ENCODE data around the gene JUNB.
A peak's percentile ranks its signal among the peaks of the same experiment; 100 is the strongest.
"Not testable (repeated sequence)": the region's sequence is repeated elsewhere in the genome, so short reads cannot be mapped to it uniquely, and the experiment has no call there.

The JUNB gene

GRCh38 chr19:12804051-12804450 lies 12.8 kb downstream of the JUNB start:
- DNase-seq, result no peak

- peak; percentile 86 to 89 for DNase-seq
Observed at GRCh38 chr19:12806242-12807081, 15.2 kb downstream of the JUNB start, which contains the start of gene RNASEH2A. Gene RNASEH2A (plus strand): TSS chr19:12806584. CDS start chr19:12806674, 90 bp downstream.

- DNase-seq, result no peak
Observed at GRCh38 chr19:12815088-12815487, 23.8 kb downstream of the JUNB start.

GRCh38 chr19:12817188-12817587 lies 25.9 kb downstream of the JUNB start:
- DNase-seq, result not testable (repeated sequence)

- DNase-seq, result not testable (repeated sequence)
Observed at GRCh38 chr19:12817810-12818209, 26.5 kb downstream of the JUNB start.

- no peak for DNase-seq
Observed at GRCh38 chr19:12821761-12822160, 30.5 kb downstream of the JUNB start.

- DNase-seq, result no peak
Observed at GRCh38 chr19:12825254-12826131, 34.2 kb downstream of the JUNB start.

- no peak for DNase-seq
Observed at GRCh38 chr19:12828494-12828893, 37.2 kb downstream of the JUNB start.

GRCh38 chr19:12833418-12833737 lies 42.1 kb downstream of the JUNB start:
- DNase-seq, result no peak

GRCh38 chr19:12833738-12834565 lies 42.7 kb downstream of the JUNB start:
- no peak for DNase-seq

- DNase-seq, result no peak
Observed at GRCh38 chr19:12834566-12834943, 43.3 kb downstream of the JUNB start, which contains the start of gene RTBDN. Gene RTBDN (minus strand): TSS chr19:12834579. CDS start chr19:12829979, 4,600 bp downstream.

- DNase-seq, result no peak
Observed at GRCh38 chr19:12834976-12835757, 43.9 kb downstream of the JUNB start.

GRCh38 chr19:12836529-12836863 lies 45.2 kb downstream of the JUNB start:
- no peak for DNase-seq

- no peak for DNase-seq
Observed at GRCh38 chr19:12837225-12837624, 45.9 kb downstream of the JUNB start.

GRCh38 chr19:12838182-12838885 lies 47.0 kb downstream of the JUNB start, which contains the start of gene MAST1:
Gene MAST1 (plus strand): TSS chr19:12838515. CDS start chr19:12838573, 58 bp downstream.
- no peak for DNase-seq

GRCh38 chr19:12838886-12839756 lies 47.8 kb downstream of the JUNB start:
- no peak for DNase-seq

GRCh38 chr19:12840091-12841079 lies 49.1 kb downstream of the JUNB start:
- no peak for DNase-seq

GRCh38 chr19:12841094-12841493 lies 49.8 kb downstream of the JUNB start:
- no peak for DNase-seq

GRCh38 chr19:12842511-12842910 lies 51.2 kb downstream of the JUNB start:
- DNase-seq, result no peak
